GM12878 (cell line): ENCODE results near the gene CIB4. TPM values are rescaled to one million over a fixed set of nuclear protein-coding genes. Genes with fewer than 3 reads are reported as not detected.

Experiments
- ATAC-seq: fragments of 200-7000 bp; cut with Tn5 transposase; 3 replicates; pipeline ENCODE4 v1.9.1; 2020; ENCODE audit warnings: mild to moderate bottlenecking, moderate library complexity
- BruUV-seq: library from RNA; stranded (reverse); fragments of 400-500 nt; replicated peaks from 2 replicates; lab custom pipeline; 2021; lab: Mats Ljungman, UMichigan
- CTCF ChIA-PET: fragments of 300-600 bp; sonication (Branson Sonifier 250); formaldehyde crosslinking; extraction: SDS; loops from one replicate; lab custom pipeline; 2021; ENCODE audit warnings: inconsistent platforms; lab: Yijun Ruan, JAX
- POLR2A ChIA-PET: fragments of 350-600 bp; formaldehyde crosslinking; extraction: SDS; loops from one replicate; lab custom pipeline; 2021; ENCODE audit warnings: inconsistent platforms; lab: Charles Lee
- RAD21 ChIA-PET: fragments of 300-600 bp; sonication (Branson Sonifier 250); formaldehyde crosslinking; loops from one replicate; lab custom pipeline; 2023; ENCODE audit warnings: antibody characterized with exemption; ENCODE audit not compliant: unreplicated experiment; lab: Charles Lee
- SMC1A ChIA-PET: fragments of 300-600 bp; sonication (Branson Sonifier 250); formaldehyde crosslinking; loops from one replicate; lab custom pipeline; 2023; ENCODE audit not compliant: unreplicated experiment, uncharacterized antibody; lab: Charles Lee
- DNase-seq: peaks from one replicate; pipeline ENCODE4 v3.0.0-alpha.2; 2011; ENCODE audit warnings: low read depth, low spot score
- FAIRE-seq: peaks from 3 replicates; lab custom pipeline; 2011; peaks lifted over from hg19 to GRCh38; lab: Jason Lieb, UNC
- H2AFZ ChIP-seq: 2 replicates; pipeline ENCODE4 v1.6.0; 2011; ENCODE audit warnings: low read depth, low read length, control low read depth; ENCODE audit not compliant: control insufficient read depth
- H3K27ac ChIP-seq: 2 replicates; pipeline ENCODE4 v1.5.1; 2011; ENCODE audit warnings: control low read depth; ENCODE audit not compliant: control insufficient read depth, insufficient read depth
- H3K27me3 ChIP-seq, 2 experiments: replicated peaks in 1 of 2; 2 replicates each; pipeline versions ENCODE4 v1.6.0 to v1.6.1; 2011; ENCODE audit warnings: low read length in 1 of 2; ENCODE audit not compliant: control insufficient read depth in 2 of 2, insufficient read depth in 2 of 2
- H3K36me3 ChIP-seq, 2 experiments: 2 replicates each; pipeline ENCODE4 v1.5.1; 2011; ENCODE audit warnings: low read length in 1 of 2; ENCODE audit not compliant: control insufficient read depth in 2 of 2, insufficient read depth in 2 of 2
- H3K4me1 ChIP-seq: 2 replicates; pipeline ENCODE4 v1.6.1; 2011; ENCODE audit warnings: mild to moderate bottlenecking, low read length, moderate library complexity, mixed read lengths; ENCODE audit not compliant: control insufficient read depth, insufficient read depth
- H3K4me2 ChIP-seq: 2 replicates; pipeline ENCODE4 v1.6.0; 2011; ENCODE audit warnings: control low read depth; ENCODE audit not compliant: control insufficient read depth, insufficient read depth
- H3K4me3 ChIP-seq: fragments of 200-600 bp; sonication (generic); 2 replicates; pipeline ENCODE4 v1.5.1; 2016
- H3K79me2 ChIP-seq: 2 replicates; pipeline ENCODE4 v1.6.0; 2011; ENCODE audit warnings: low read length; ENCODE audit not compliant: control insufficient read depth, insufficient read depth
- H3K9ac ChIP-seq: 2 replicates; pipeline ENCODE4 v1.8.0; 2011; ENCODE audit warnings: low read length, control low read depth, mixed read lengths; ENCODE audit not compliant: control insufficient read depth, insufficient read depth
- H3K9me3 ChIP-seq: replicated peaks from 3 replicates; pipeline ENCODE4 v1.5.1; 2011; ENCODE audit warnings: mild to moderate bottlenecking, low read length; ENCODE audit not compliant: control insufficient read depth, insufficient read depth
- H4K20me1 ChIP-seq: 2 replicates; pipeline ENCODE4 v1.6.0; 2011; ENCODE audit not compliant: control insufficient read depth, insufficient read depth
- ASH2L ChIP-seq: fragments of 300-600, 200-600 bp; sonication (generic); IDR thresholded peaks from 2 replicates; pipeline ENCODE4 v1.6.1; 2017; ENCODE audit warnings: low read depth, mild to moderate bottlenecking, borderline replicate concordance
- CEBPB ChIP-seq, 2 experiments: fragments of 150-350 bp in 1 of 2; IDR thresholded peaks; 2 replicates each; pipeline ENCODE4 v1.6.1; 2012 to 2014; ENCODE audit warnings: low read depth in 2 of 2, low read length in 2 of 2, borderline replicate concordance in 1 of 2, inconsistent platforms in 1 of 2
- CHD1 ChIP-seq: IDR thresholded peaks from 2 replicates; pipeline ENCODE4 v1.6.1; 2012; ENCODE audit warnings: low read depth, low read length, improper control_type of control experiment
- IRF5 ChIP-seq: fragments of 450-650 bp; IDR thresholded peaks from 2 replicates; pipeline ENCODE4 v1.6.1; 2017; ENCODE audit warnings: borderline replicate concordance
- JUND ChIP-seq: IDR thresholded peaks from 2 replicates; pipeline ENCODE4 v1.6.1; 2012; ENCODE audit warnings: low read depth, mild to moderate bottlenecking, low read length, improper control_type of control experiment, moderate library complexity
- KAT2A ChIP-seq: conservative IDR thresholded peaks from 2 replicates; pipeline ENCODE4 v1.6.1; 2011; ENCODE audit warnings: low read depth, low read length; ENCODE audit not compliant: control insufficient read depth
- NFYB ChIP-seq: IDR thresholded peaks from 2 replicates; pipeline ENCODE4 v1.6.1; 2011; ENCODE audit warnings: low read depth, mild to moderate bottlenecking, low read length, improper control_type of control experiment, moderate library complexity; ENCODE audit not compliant: insufficient read depth
- PAX8 ChIP-seq: fragments of 450-650 bp; IDR thresholded peaks from 2 replicates; pipeline ENCODE4 v1.6.1; 2017; ENCODE audit warnings: mild to moderate bottlenecking, moderate library complexity
- POU2F2 ChIP-seq: IDR thresholded peaks from 3 replicates; pipeline ENCODE4 v1.6.1; 2011; ENCODE audit warnings: low read depth, mild to moderate bottlenecking, low read length, borderline replicate concordance
- RUNX3 ChIP-seq: IDR thresholded peaks from 2 replicates; pipeline ENCODE4 v1.6.1; 2012; ENCODE audit warnings: low read length, inconsistent platforms
- SMAD5 ChIP-seq: IDR thresholded peaks from 2 replicates; pipeline ENCODE4 v1.6.1; 2016; ENCODE audit warnings: antibody characterized with exemption, low read depth
- USF2 ChIP-seq: IDR thresholded peaks from 2 replicates; pipeline ENCODE4 v1.6.1; 2011; ENCODE audit warnings: low read depth, low read length, improper control_type of control experiment, borderline replicate concordance
- WGBS: methylation state at CpG from one replicate; pipeline ENCODE4 v1.1.6; 2016; ENCODE audit warnings: low lambda C conversion rate; ENCODE audit not compliant: insufficient replicate concordance, insufficient coverage; ENCODE audit errors: missing lambda C conversion rate; 5-methylcytosine and 5-hydroxymethylcytosine counted together
- in situ Hi-C: fragments of 300-500 bp; cut with MboI; formaldehyde crosslinking; loops from 9 replicates; pipeline ENCODE4 v1.14.3; 2018; ENCODE audit warnings: mixed read lengths
- intact Hi-C: fragments of 100-400 bp; cut with micrococcal nuclease; formaldehyde crosslinking; loops from one replicate; pipeline ENCODE4 v1.14.2; 2022; ENCODE audit not compliant: unreplicated experiment
- polyA plus RNA-seq, 11 experiments: library from polyadenylated mRNA; depleted of rRNA in 4 of 11; unstranded in 6 of 11; stranded (reverse) in 5 of 11; fragments of >200 nt; fragmentation: Nextera tagmentation in 4 of 11; fragmentation: Illumina TruSeq in 1 of 11; extraction: Ambion mirVana in 4 of 11; extraction: Trizol in 1 of 11; gene quantifications; 1 replicate in 1 of 11; 2 replicates in 10 of 11; pipeline versions ENCODE4 v1.2.1 to v1.2.3, GENCODE V29; 2011 to 2016; ENCODE audit warnings: inconsistent platforms in 2 of 11, missing spikeins in 2 of 11, low read depth in 1 of 11
- total RNA-seq, 4 experiments: library from RNA; depleted of rRNA in 3 of 4; stranded (reverse); fragments of >200 nt in 3 of 4; fragmentation: Illumina TruSeq in 1 of 4; extraction: Trizol in 1 of 4; gene quantifications; 2 replicates each; pipeline versions ENCODE4 v1.2.1 to v1.2.3, GENCODE V29; 2013 to 2021
- TF ChIP-seq, protein P1 (sequence below): IDR thresholded peaks from 2 replicates; pipeline ENCODE4 v1.6.1; 2012; ENCODE audit warnings: low read depth, low read length, improper control_type of control experiment
- TF ChIP-seq, protein P2 (sequence below): IDR thresholded peaks from 2 replicates; pipeline ENCODE4 v1.6.1; 2012; ENCODE audit warnings: mild to moderate bottlenecking, low read depth, low read length
- TF ChIP-seq, protein P3 (sequence below): fragments of 450-650 bp; IDR thresholded peaks from 2 replicates; pipeline ENCODE4 v1.6.1; 2017; ENCODE audit warnings: low read depth, mild to moderate bottlenecking, moderate library complexity

CIB4 gene
- total and polyA plus RNA-seq, 10 of the 15 experiments (the other 5 are each of a cell fraction or from before 2014, with no cell fraction given) = not detected

DNA sequence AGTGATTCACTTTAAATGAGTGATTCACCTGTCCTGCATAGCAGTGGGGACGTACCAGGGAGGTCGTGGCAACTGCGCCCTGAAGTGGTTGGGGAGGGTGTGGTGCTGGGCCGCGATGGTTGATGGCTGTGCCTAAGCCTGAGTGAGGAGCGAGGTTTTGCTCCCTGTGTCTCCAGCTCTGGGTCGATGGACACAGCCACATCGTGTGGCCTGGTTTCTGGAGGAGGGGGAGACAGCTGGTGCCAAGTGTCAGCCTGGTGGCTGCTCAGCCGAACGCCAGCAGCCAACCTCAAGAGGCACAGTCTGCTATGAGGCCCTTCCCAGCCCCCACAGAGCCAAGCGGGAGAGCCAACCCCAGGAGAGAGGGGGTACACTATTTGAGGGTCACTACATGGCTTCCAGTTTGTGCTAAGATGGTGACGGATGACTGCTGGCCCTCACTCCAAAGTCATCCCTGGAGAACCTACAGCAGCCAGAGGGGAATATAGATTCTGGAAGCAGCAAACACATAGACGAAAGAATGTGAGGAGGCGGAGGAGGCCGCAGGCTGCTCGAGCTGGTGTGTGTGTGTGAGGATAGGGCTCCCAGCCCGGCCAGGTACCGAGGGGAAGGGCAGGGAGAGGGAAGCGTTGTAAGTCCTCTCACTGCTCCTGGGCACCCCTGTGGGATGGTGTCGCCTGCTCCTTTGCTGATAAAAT is 104.6 kb downstream of the CIB4 start:
- POLR2A ChIA-PET = no interaction called here
- Histone ChIP-seq H3K4me1 (no peaks in the 10 kb centered on the region), H4K20me1 (no peaks in the 10 kb centered on the region), H3K27ac (no peak overlapping the region), H3K4me2 (no peak overlapping the region), H3K4me3 (no peak overlapping the region), H2AFZ (no peak overlapping the region), H3K36me3 (no peaks in the 10 kb centered on the region), H3K27me3 (peaks cover 0 to 1% of the 10 kb centered on the region in 2 experiments), H3K9ac (no peak overlapping the region), H3K9me3 (no peaks in the 10 kb centered on the region), H3K79me2 (no peaks in the 10 kb centered on the region)
- no peak for FAIRE-seq
- no peak for DNase-seq
- RAD21 ChIA-PET = no interaction called here
- SMC1A ChIA-PET = no interaction called here
- CTCF ChIA-PET = no interaction called here
- in situ Hi-C loops (no loop called here), intact Hi-C loops (no loop called here)
- BruUV-seq = no TSS peak
- no peak for ATAC-seq
- WGBS = 46% methylated on average over 20 of the region's 20 CpGs
- TF ChIP-seq SMAD5 (no peak), POU2F2 (no peak), JUND (no peak), CEBPB (IDR thresholded peaks at IDR 0.05; ENCODE audit: borderline replicate concordance in 1 of 2, low read depth in 2 of 2, low read length in 2 of 2) (no peak), USF2 (no peak), NFYB (no peak), RUNX3 (no peak), CHD1 (no peak), PAX8 (no peak), ASH2L (no peak), IRF5 (no peak), KAT2A (no peak)
- TF ChIP-seq, protein P1, sequence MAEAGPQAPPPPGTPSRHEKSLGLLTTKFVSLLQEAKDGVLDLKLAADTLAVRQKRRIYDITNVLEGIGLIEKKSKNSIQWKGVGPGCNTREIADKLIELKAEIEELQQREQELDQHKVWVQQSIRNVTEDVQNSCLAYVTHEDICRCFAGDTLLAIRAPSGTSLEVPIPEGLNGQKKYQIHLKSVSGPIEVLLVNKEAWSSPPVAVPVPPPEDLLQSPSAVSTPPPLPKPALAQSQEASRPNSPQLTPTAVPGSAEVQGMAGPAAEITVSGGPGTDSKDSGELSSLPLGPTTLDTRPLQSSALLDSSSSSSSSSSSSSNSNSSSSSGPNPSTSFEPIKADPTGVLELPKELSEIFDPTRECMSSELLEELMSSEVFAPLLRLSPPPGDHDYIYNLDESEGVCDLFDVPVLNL = no peak
- TF ChIP-seq, protein P2, sequence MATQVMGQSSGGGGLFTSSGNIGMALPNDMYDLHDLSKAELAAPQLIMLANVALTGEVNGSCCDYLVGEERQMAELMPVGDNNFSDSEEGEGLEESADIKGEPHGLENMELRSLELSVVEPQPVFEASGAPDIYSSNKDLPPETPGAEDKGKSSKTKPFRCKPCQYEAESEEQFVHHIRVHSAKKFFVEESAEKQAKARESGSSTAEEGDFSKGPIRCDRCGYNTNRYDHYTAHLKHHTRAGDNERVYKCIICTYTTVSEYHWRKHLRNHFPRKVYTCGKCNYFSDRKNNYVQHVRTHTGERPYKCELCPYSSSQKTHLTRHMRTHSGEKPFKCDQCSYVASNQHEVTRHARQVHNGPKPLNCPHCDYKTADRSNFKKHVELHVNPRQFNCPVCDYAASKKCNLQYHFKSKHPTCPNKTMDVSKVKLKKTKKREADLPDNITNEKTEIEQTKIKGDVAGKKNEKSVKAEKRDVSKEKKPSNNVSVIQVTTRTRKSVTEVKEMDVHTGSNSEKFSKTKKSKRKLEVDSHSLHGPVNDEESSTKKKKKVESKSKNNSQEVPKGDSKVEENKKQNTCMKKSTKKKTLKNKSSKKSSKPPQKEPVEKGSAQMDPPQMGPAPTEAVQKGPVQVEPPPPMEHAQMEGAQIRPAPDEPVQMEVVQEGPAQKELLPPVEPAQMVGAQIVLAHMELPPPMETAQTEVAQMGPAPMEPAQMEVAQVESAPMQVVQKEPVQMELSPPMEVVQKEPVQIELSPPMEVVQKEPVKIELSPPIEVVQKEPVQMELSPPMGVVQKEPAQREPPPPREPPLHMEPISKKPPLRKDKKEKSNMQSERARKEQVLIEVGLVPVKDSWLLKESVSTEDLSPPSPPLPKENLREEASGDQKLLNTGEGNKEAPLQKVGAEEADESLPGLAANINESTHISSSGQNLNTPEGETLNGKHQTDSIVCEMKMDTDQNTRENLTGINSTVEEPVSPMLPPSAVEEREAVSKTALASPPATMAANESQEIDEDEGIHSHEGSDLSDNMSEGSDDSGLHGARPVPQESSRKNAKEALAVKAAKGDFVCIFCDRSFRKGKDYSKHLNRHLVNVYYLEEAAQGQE = no peak
- TF ChIP-seq, protein P3, sequence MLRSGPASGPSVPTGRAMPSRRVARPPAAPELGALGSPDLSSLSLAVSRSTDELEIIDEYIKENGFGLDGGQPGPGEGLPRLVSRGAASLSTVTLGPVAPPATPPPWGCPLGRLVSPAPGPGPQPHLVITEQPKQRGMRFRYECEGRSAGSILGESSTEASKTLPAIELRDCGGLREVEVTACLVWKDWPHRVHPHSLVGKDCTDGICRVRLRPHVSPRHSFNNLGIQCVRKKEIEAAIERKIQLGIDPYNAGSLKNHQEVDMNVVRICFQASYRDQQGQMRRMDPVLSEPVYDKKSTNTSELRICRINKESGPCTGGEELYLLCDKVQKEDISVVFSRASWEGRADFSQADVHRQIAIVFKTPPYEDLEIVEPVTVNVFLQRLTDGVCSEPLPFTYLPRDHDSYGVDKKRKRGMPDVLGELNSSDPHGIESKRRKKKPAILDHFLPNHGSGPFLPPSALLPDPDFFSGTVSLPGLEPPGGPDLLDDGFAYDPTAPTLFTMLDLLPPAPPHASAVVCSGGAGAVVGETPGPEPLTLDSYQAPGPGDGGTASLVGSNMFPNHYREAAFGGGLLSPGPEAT = no peak
